Hair follicle dermal papilla cell (primary cell): Measurements from ENCODE around the gene PLXNC1. TPM values are rescaled to one million over a fixed set of nuclear protein-coding genes. Genes with fewer than 3 reads are reported as not detected.

Experiments used
- total RNA-seq: library from RNA; depleted of rRNA; stranded (reverse); fragments of >200 nt; gene quantifications from 2 replicates; pipeline ENCODE4 v1.2.3, GENCODE V29; 2012

Gene PLXNC1
- total RNA-seq = 14.9 and 46.6 TPM in 2 replicates

DNA sequence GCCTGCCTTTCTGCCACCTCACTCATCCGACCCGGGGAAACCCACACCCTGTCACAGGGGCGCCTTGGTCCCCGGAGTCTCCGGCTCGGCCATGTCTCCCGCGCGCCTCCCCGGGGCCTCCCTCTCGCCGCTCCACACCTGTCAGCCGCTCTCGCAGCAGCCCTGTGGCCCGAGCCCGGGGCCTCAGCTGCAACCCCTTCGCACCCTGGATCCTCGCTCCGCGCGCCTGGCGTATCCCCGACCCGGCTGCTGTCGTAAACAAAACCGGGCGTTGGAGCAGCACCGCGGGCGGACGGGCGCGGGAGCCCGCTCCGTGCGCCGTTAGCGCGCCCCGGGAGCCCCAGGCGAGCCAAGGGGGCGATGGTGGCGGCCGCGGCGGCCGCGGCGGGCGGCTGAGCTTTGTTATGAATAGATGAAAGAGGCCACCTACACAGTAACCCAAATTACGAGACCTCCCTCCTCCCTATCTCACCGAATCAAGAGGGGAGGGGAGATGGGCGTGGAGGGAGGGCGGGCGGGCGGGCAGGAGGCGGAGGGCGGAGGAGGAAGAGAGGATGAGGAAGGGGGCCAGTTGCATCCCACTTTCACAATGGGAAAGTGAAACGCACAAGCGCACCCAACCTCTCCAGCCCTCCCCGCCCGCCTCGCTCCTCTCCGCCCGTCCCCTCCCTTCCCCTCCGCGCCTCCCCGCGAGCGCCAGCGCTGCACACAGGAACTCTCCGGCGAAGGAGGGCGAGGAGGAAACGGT lies at the start of gene PLXNC1:
Gene PLXNC1 (plus strand): TSS at position 587 of the 748 bp plus-strand sequence. CDS start 395 bp downstream, outside the sequence.

